Breast epithelium (tissue), 4 donors: Measurements from ENCODE around the gene ARFGAP3. TPM values are rescaled to one million over a fixed set of nuclear protein-coding genes. Genes with fewer than 3 reads are reported as not detected.

Experiments used
- DNase-seq, 2 donors: peaks; one replicate each; pipeline ENCODE4 v3.0.0-alpha.2; 2019; ENCODE audit warnings: low spot score in 2 of 2
- H3K27ac ChIP-seq, 2 donors: fragments of 200-600 bp; sonication (generic) in 1 of 2; one replicate each; pipeline ENCODE4 v1.5.1; 2016 to 2019; ENCODE audit warnings: mild to moderate bottlenecking in 1 of 2
- H3K27me3 ChIP-seq, 2 donors: fragments of 200-600 bp; sonication (generic) in 1 of 2; one replicate each; pipeline versions ENCODE4 v1.5.1 to v1.6.0; 2017 to 2019; ENCODE audit warnings: control low read depth in 1 of 2, mild to moderate bottlenecking in 1 of 2
- H3K36me3 ChIP-seq: fragments of 200-600 bp; one replicate; pipeline ENCODE4 v1.5.1; 2019
- H3K4me1 ChIP-seq, 2 donors: fragments of 200-600 bp; sonication (generic); one replicate each; pipeline ENCODE4 v1.5.1; 2016 to 2019; ENCODE audit warnings: control low read depth in 1 of 2
- H3K4me3 ChIP-seq, 3 donors: fragments of 200-600 bp; sonication (generic); 1 replicate in 2 of 3; 2 replicates in 1 of 3; pipeline ENCODE4 v1.5.1; 2016 to 2019; ENCODE audit warnings: mild to moderate bottlenecking in 3 of 3, moderate library complexity in 2 of 3
- H3K9me3 ChIP-seq, 2 donors: fragments of 200-600 bp; sonication (generic) in 1 of 2; one replicate each; pipeline ENCODE4 v1.5.1; 2016 to 2019; ENCODE audit warnings: control low read depth in 1 of 2
- CTCF ChIP-seq, 3 donors: fragments of 450-650 bp; IDR thresholded peaks; one replicate each; pipeline ENCODE4 v1.5.1; 2016 to 2017; ENCODE audit warnings: antibody characterized with exemption in 3 of 3, mild to moderate bottlenecking in 3 of 3, moderate library complexity in 3 of 3
- POLR2A ChIP-seq: fragments of 450-650 bp; IDR thresholded peaks from one replicate; pipeline ENCODE4 v1.6.1; 2016; ENCODE audit warnings: antibody characterized with exemption, mild to moderate bottlenecking, moderate library complexity
- POLR2AphosphoS5 ChIP-seq, 3 donors: sonication (generic); formaldehyde crosslinking; IDR thresholded peaks; one replicate each; pipeline ENCODE4 v1.6.1; 2017; ENCODE audit warnings: antibody characterized with exemption in 3 of 3
- intact Hi-C: fragments of 100-400 bp; cut with DNase I; formaldehyde crosslinking; loops from one replicate; pipeline ENCODE4 v1.15.1; 2023; ENCODE audit warnings: low total_unique reads
- total RNA-seq, 3 donors: library from RNA; depleted of rRNA; stranded (reverse); fragments of >200 nt; gene quantifications; one replicate each; pipeline ENCODE4 v1.1.0, GENCODE V29; 2016

ARFGAP3 gene
- total RNA-seq, 3 donors from 2014 or later, result 51.2 to 90.7 (median 70.8) TPM

- Histone ChIP-seq H3K9me3 (no peaks in the 10 kb centered on the region), H3K36me3 (no peaks in the 10 kb centered on the region), H3K4me1 (peaks cover 0 to 5% of the 10 kb centered on the region in 2 donors), H3K27ac (no peak overlapping the region), H3K27me3 (no peaks in the 10 kb centered on the region), H3K4me3 (no peak overlapping the region)
- no peak for DNase-seq
- TF ChIP-seq POLR2A (no peak), CTCF (IDR thresholded peaks at IDR 0.05) (no peak), POLR2AphosphoS5 (IDR thresholded peaks at IDR 0.05) (no peak)
- intact Hi-C loops, result no loop called here
Observed at GRCh38 chr22:42821386-42821785, 35.7 kb downstream of the ARFGAP3 start.

- H3K4me3 ChIP-seq, result no peak overlapping the region
- intact Hi-C loops, result no loop called here
- no peak for TF ChIP-seq POLR2AphosphoS5 (IDR thresholded peaks at IDR 0.05)
- no peak for TF ChIP-seq POLR2A
- peak in 2 of 3 donors; percentile 56 to 59 for TF ChIP-seq CTCF (IDR thresholded peaks at IDR 0.05)
- peak in 1 of 2 donors; percentile 27 for DNase-seq
- H3K36me3 ChIP-seq, result no peaks in the 10 kb centered on the region
- no peaks in the 10 kb centered on the region for H3K9me3 ChIP-seq
- H3K27ac ChIP-seq, result peak overlapping the region; percentile 33 to 34
- H3K4me1 ChIP-seq, result peaks cover 0 to 5% of the 10 kb centered on the region in 2 donors
- no peaks in the 10 kb centered on the region for H3K27me3 ChIP-seq
Observed at GRCh38 chr22:42820045-42820763, 36.9 kb downstream of the ARFGAP3 start.

GRCh38 chr22:42819412-42820044 is 37.5 kb downstream of the ARFGAP3 start:
- DNase-seq, result peak in 1 of 2 donors; percentile 24
- Histone ChIP-seq H3K4me3 (no peak overlapping the region), H3K4me1 (peaks cover 0 to 5% of the 10 kb centered on the region in 2 donors), H3K27me3 (no peaks in the 10 kb centered on the region), H3K27ac (peak overlapping the region; percentile 33 to 34), H3K36me3 (no peaks in the 10 kb centered on the region), H3K9me3 (no peaks in the 10 kb centered on the region)
- TF ChIP-seq CTCF (IDR thresholded peaks at IDR 0.05) (no peak), POLR2AphosphoS5 (IDR thresholded peaks at IDR 0.05) (no peak), POLR2A (no peak)
- intact Hi-C loops, result no loop called here

- intact Hi-C loops, result no loop called here
- no peaks in the 10 kb centered on the region for H3K36me3 ChIP-seq
Observed at GRCh38 chr22:42817556-42817955, 39.5 kb downstream of the ARFGAP3 start.

More at GRCh38 chr22:42817556-42817955, 39.5 kb downstream of the ARFGAP3 start:
- Histone ChIP-seq H3K4me1 (peaks cover 0 to 5% of the 10 kb centered on the region in 2 donors), H3K27ac (no peak overlapping the region), H3K4me3 (no peak overlapping the region), H3K27me3 (no peaks in the 10 kb centered on the region), H3K9me3 (no peaks in the 10 kb centered on the region)
- TF ChIP-seq CTCF (IDR thresholded peaks at IDR 0.05), result no peak
- TF ChIP-seq POLR2A, result no peak
- TF ChIP-seq POLR2AphosphoS5 (IDR thresholded peaks at IDR 0.05), result no peak
- DNase-seq, result no peak
